ENCODE data around the gene CLMN.
"Not testable (repeated sequence)": the region's sequence is repeated elsewhere in the genome, so short reads cannot be mapped to it uniquely, and the experiment has no call there.

CLMN gene

DNA sequence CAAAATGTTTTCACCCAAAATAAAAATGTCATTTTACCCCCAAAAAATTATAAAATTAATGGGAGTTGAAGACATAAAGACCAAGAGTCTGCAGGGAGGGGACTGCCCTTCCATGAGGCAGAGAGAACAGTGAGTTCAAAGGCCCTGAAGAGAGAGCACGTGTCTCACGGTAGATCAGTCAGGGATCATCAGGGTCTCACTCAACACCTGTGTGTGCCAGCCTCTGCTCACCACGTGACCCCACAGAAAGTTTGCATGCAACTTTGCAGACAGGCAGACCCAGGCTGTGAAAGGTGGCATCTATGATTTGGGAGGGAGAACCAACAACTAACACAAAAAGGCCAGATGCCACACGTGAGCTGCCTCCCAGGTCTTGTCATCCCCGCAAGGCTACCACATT lies 33.1 kb downstream of the CLMN start:
- no peaks in the 10 kb centered on the region for H3K27me3 ChIP-seq (ENCODE audit: insufficient read depth, low read depth, severe bottlenecking)
- H3K36me3 ChIP-seq = peaks cover 2% of the 10 kb centered on the region; the same call in 1 of the 2 replicates
- TF ChIP-seq, protein P1, sequence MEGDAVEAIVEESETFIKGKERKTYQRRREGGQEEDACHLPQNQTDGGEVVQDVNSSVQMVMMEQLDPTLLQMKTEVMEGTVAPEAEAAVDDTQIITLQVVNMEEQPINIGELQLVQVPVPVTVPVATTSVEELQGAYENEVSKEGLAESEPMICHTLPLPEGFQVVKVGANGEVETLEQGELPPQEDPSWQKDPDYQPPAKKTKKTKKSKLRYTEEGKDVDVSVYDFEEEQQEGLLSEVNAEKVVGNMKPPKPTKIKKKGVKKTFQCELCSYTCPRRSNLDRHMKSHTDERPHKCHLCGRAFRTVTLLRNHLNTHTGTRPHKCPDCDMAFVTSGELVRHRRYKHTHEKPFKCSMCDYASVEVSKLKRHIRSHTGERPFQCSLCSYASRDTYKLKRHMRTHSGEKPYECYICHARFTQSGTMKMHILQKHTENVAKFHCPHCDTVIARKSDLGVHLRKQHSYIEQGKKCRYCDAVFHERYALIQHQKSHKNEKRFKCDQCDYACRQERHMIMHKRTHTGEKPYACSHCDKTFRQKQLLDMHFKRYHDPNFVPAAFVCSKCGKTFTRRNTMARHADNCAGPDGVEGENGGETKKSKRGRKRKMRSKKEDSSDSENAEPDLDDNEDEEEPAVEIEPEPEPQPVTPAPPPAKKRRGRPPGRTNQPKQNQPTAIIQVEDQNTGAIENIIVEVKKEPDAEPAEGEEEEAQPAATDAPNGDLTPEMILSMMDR (IDR thresholded peaks at IDR 0.05; ENCODE audit: low read depth, low read length) = no peak
- no peak overlapping the region for H3K27ac ChIP-seq
- H3K4me3 ChIP-seq (ENCODE audit: low read depth, low read length) = no peak overlapping the region
- peaks cover 3% of the 10 kb centered on the region for H3K9me3 ChIP-seq (ENCODE audit: severe bottlenecking)
- no peak for DNase-seq

DNA sequence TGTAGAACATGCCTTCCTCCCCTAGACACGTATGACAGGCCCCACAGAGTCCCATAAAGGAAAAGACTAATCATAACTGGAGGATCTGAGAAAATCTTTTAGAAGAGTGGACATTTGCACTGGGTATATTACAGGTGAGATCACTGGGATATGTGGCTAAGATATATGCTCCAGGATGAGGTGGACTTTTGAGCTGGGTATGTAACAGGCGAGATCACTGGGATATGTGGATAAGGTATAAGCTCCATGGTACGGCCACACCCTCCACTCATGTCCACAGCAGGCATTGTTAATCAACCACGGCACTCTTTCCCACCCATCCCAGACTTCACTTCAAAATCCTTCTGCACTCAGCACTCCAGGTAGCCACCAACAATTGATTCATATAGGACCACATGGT lies 34.1 kb downstream of the CLMN start:
- Histone ChIP-seq H3K4me3 (ENCODE audit: low read depth, low read length) (no peak overlapping the region), H3K27ac (no peak overlapping the region), H3K36me3 (peaks cover 2% of the 10 kb centered on the region; the same call in 1 of the 2 replicates), H3K9me3 (ENCODE audit: severe bottlenecking) (peaks cover 3% of the 10 kb centered on the region), H3K27me3 (ENCODE audit: insufficient read depth, low read depth, severe bottlenecking) (no peaks in the 10 kb centered on the region)
- DNase-seq = no peak
- TF ChIP-seq, protein P1 (IDR thresholded peaks at IDR 0.05; ENCODE audit: low read depth, low read length) = no peak

DNA sequence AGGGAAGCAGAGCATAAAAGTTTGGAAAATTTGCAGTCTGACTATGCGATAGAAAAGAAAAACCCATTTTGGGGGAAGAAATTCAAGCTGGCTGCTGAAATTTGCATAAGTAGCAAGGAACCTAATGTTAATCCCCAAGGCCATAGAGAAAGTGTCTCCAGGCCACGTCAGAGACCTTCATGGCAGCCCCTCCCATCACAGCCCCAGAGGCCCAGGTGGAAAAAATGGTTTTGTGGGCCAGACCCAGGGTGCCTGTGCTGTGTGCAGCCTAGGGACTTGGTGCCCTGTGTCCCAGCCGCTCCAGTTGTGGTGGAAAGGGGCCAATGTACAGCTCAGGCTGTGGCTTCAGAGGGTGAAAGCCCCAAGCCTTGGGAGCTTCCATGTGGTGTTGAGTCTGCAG lies 35.9 kb downstream of the CLMN start:
- H3K27me3 ChIP-seq (ENCODE audit: insufficient read depth, low read depth, severe bottlenecking); H3K27ac ChIP-seq; H3K9me3 ChIP-seq (ENCODE audit: severe bottlenecking); DNase-seq; H3K36me3 ChIP-seq; H3K4me3 ChIP-seq (ENCODE audit: low read depth, low read length): not testable (repeated sequence)

DNA sequence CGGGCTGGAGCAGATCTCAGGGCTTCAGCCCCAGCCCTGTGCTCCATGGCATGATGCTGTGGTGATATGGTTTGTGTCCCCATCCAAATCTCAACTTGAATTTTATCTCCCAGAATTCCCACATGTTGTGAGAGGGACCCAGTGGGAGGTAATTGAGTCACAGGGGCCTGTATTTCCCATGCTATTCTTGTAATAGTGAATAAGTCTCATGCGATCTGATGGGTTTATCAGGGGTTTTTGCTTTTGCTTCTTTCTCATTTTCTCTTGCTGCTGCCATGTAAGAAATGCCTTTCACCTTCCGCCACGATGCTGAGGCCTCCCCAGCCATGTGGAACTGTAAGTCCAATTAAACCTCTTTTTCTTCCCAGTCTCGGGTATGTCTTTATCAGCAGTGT lies 36.7 kb downstream of the CLMN start:
- not testable (repeated sequence) for H3K27me3 ChIP-seq (ENCODE audit: insufficient read depth, low read depth, severe bottlenecking); H3K9me3 ChIP-seq (ENCODE audit: severe bottlenecking); H3K36me3 ChIP-seq; H3K27ac ChIP-seq; DNase-seq; H3K4me3 ChIP-seq (ENCODE audit: low read depth, low read length)

DNA sequence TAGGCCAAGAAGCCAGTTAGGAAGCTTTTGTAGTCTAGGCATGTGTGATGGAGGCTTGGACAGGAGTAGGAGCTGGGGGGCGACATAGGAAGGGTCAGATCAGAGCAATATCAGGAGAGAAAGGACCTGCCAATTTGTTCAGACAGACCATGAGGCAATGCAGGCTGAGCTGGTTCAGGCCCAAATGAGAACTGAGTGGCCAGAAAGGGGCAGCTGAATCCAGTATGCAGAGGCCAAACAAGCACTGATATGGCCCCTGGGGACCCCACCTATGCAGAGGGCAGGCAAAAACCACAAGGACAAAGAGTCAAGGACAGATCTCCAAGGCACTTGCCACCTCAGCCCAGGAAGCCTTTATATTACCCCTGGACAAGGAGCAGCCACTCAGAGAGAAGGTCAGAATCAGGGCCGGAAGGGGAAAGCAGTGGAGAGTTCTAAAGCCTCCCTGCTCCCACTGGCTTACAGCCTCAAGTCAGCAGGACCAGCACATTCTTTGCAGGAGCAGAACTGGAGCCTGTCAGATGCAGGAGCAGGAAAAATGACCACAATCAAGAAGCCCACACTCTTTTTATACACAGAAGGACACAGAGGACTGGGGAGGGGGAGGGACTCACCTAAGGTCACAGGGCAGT lies 37.2 kb downstream of the CLMN start:
- TF ChIP-seq, protein P1 (IDR thresholded peaks at IDR 0.05; ENCODE audit: low read depth, low read length) = no peak
- Histone ChIP-seq H3K27me3 (ENCODE audit: insufficient read depth, low read depth, severe bottlenecking) (no peaks in the 10 kb centered on the region), H3K4me3 (ENCODE audit: low read depth, low read length) (no peak overlapping the region), H3K36me3 (no peaks in the 10 kb centered on the region), H3K27ac (no peak overlapping the region), H3K9me3 (ENCODE audit: severe bottlenecking) (peaks cover 3% of the 10 kb centered on the region)
- DNase-seq = no peak

DNA sequence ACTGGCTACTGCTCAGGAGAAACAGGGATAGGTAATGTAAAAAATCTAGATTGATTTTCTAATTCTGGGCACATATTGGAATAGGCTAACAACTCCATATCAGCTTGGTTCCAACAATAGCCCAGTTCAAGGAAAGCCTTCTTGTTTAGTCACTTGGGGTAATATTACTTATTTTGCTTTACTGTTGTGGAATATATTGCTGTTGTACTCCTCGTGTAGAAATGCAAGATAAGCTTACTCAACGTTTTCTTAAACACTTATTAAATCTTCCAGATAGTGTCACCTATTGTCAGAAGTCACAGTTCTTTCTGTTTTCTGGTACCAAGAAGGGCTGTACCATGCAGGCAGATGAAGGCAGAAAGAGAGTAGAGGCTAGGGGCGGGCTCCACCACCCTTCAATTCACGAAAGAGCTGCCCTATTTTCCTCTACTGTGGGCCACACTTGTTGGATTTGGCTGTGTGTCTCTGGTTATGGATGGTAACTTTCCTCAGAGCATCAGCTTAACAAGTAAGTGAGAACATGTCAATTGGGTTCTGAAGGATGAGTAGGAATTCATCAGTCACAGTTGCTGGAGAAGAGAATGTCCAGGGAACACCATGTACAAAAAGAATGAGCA lies 38.0 kb downstream of the CLMN start:
- no peak for DNase-seq
- TF ChIP-seq, protein P1 (IDR thresholded peaks at IDR 0.05; ENCODE audit: low read depth, low read length) = no peak
- Histone ChIP-seq H3K36me3 (no peaks in the 10 kb centered on the region), H3K9me3 (ENCODE audit: severe bottlenecking) (peaks cover 3% of the 10 kb centered on the region), H3K27me3 (ENCODE audit: insufficient read depth, low read depth, severe bottlenecking) (no peaks in the 10 kb centered on the region), H3K4me3 (ENCODE audit: low read depth, low read length) (no peak overlapping the region), H3K27ac (no peak overlapping the region)

DNA sequence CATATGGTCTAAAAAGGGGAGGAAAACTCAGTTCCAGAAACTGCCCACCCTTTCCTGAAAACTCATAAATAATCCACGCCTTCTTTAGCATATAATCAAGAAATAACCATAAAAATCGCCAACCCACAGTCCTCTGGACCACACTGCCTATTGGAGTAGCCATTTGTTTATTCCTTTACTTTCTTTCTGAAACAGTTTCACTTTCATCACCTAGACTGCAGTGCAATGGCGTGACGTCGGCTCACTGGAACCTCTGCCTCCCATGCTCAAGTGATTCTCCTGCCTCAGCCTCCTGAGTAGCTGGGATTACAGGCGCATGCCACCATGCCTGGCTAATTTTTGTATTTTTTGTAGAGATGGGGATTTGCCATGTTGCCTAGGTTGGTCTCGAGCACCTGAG lies 44.2 kb downstream of the CLMN start:
- no peak overlapping the region for H3K27ac ChIP-seq
- no peaks in the 10 kb centered on the region for H3K36me3 ChIP-seq
- H3K4me3 ChIP-seq (ENCODE audit: low read depth, low read length) = no peak overlapping the region
- DNase-seq = no peak
- TF ChIP-seq, protein P1 (IDR thresholded peaks at IDR 0.05; ENCODE audit: low read depth, low read length) = no peak
- H3K9me3 ChIP-seq (ENCODE audit: severe bottlenecking) = no peaks in the 10 kb centered on the region
- no peaks in the 10 kb centered on the region for H3K27me3 ChIP-seq (ENCODE audit: insufficient read depth, low read depth, severe bottlenecking)

Data from WERI-Rb-1 (cell line).